GM19463 (cell line): ENCODE measurements around the gene RCOR3.
"Not testable (repeated sequence)": the region's sequence is repeated elsewhere in the genome, so short reads cannot be mapped to it uniquely, and the experiment has no call there.

Source experiments
- ATAC-seq: cut with Tn5 transposase; IDR thresholded peaks from one replicate; pipeline ENCODE4 v1.9.1; 2021; ENCODE audit warnings: mild to moderate bottlenecking, moderate library complexity; ENCODE audit not compliant: unreplicated experiment

Gene RCOR3

GRCh38 chr1:211259638-211260126 is 516 bp downstream of the RCOR3 start:
- ATAC-seq, result no peak

- peak; percentile 32 for ATAC-seq
Measured at GRCh38 chr1:211260141-211261107, 1.3 kb downstream of the RCOR3 start.

- no peak for ATAC-seq
Measured at GRCh38 chr1:211261229-211261628, 2.1 kb downstream of the RCOR3 start.

GRCh38 chr1:211263022-211263421 is 3.9 kb downstream of the RCOR3 start:
- not testable (repeated sequence) for ATAC-seq

- ATAC-seq, result no peak
Measured at GRCh38 chr1:211267204-211267857, 8.2 kb downstream of the RCOR3 start.

GRCh38 chr1:211279340-211279739 is 20.2 kb downstream of the RCOR3 start:
- ATAC-seq, result no peak

- no peak for ATAC-seq
Measured at GRCh38 chr1:211280910-211281309, 21.7 kb downstream of the RCOR3 start.

GRCh38 chr1:211281320-211282022 is 22.3 kb downstream of the RCOR3 start:
- no peak for ATAC-seq

- no peak for ATAC-seq
Measured at GRCh38 chr1:211282023-211282373, 22.8 kb downstream of the RCOR3 start.

- ATAC-seq, result no peak
Measured at GRCh38 chr1:211285196-211285595, 26.0 kb downstream of the RCOR3 start.

GRCh38 chr1:211287218-211287617 is 28.1 kb downstream of the RCOR3 start:
- ATAC-seq, result no peak

- ATAC-seq, result no peak
Measured at GRCh38 chr1:211292411-211292810, 33.2 kb downstream of the RCOR3 start.

- no peak for ATAC-seq
Measured at GRCh38 chr1:211296396-211296795, 37.2 kb downstream of the RCOR3 start.

- peak; percentile 98 for ATAC-seq
Measured at GRCh38 chr1:211305044-211305443, 45.9 kb downstream of the RCOR3 start.

GRCh38 chr1:211309617-211310016 is 50.5 kb downstream of the RCOR3 start:
- ATAC-seq, result no peak

- ATAC-seq, result no peak
Measured at GRCh38 chr1:211313392-211313791, 54.2 kb downstream of the RCOR3 start.

GRCh38 chr1:211318576-211319280 is 59.6 kb downstream of the RCOR3 start:
- no peak for ATAC-seq

- no peak for ATAC-seq
Measured at GRCh38 chr1:211319892-211320291, 60.7 kb downstream of the RCOR3 start.

GRCh38 chr1:211320980-211321379 is 61.8 kb downstream of the RCOR3 start:
- no peak for ATAC-seq

GRCh38 chr1:211321646-211322045 is 62.5 kb downstream of the RCOR3 start:
- not testable (repeated sequence) for ATAC-seq
